ENCODE measurements around the gene STRIP1.
A peak's percentile ranks its signal among the peaks of the same experiment; 100 is the strongest.
"Not testable (repeated sequence)": the region's sequence is repeated elsewhere in the genome, so short reads cannot be mapped to it uniquely, and the experiment has no call there.

Gene STRIP1

DNA sequence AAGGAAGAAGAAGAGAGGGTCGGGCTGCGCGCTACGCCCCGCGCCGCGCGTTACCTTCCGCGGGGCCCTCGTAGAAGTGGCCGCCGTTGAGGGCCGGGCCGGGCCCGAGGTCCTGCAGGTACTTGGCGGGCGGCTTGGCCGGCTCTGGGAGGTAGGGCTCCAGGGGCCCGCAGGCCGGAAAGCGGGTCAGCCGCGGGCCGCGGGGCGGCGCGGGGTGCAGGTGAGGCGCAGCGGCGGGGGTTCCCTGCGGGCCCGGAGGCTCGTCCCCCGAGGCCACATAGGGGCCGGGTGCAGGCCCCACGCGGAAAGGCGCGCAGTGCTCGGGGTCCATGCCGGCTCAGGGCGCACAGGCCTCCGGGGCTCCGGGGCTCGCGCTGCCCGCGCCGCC, 35.9 kb downstream of the STRIP1 start:
- no peak for DNase-seq (ENCODE audit: low read depth)

DNA sequence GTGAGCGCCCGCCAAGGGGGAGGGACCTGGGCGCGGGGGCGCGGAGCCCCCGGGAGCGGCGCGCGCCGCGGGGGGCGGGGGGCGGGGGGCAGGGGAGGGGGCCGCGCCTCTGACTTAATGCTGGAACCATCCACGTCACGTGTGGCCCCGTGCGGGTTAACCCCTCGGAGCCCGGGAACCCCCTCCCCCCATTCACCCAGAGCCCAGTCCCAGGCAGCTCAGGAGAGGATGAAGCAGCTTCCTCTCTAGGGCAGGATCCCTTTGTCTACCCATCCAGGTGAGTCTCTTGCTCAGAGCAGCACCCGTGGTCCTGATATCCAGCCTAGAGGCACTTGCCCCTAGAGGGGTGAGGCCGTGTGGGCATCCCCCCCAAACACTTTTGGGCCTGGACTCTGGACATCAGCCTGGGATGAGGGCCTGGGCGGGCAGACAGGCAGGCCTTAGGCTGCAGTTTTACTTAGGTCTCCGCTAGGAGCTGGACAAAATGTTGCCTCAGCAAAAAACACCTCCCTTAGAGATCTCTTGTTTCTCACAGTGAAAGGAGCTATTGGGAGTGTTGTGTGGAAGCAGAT, 36.3 kb downstream of the STRIP1 start, which contains the start of gene ALX3:
ALX3 (minus strand) TSS at position 2 of the 572 bp plus-strand sequence. CDS start 60 bp downstream, outside the sequence.
- DNase-seq (ENCODE audit: low read depth): no peak

DNA sequence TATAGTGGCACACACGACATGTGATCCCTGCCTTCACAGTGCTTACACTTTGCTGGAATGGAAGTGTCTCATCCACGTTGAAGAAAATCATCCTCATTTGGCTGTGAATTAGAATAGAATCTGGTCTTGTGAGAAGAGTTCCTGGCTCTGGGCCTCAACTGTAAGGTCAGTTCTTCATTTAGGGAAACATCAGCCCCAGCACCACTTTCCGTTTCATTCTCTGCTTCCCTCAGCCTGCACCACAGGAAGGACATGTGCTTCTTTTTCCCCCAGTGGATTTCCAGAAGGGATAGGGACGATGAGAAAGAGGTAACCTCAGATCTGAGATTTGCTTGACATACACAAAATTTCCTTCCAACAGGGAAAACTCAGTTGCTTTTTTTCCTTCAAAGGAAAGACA, 39.7 kb downstream of the STRIP1 start:
- DNase-seq (ENCODE audit: low read depth): no peak

DNA sequence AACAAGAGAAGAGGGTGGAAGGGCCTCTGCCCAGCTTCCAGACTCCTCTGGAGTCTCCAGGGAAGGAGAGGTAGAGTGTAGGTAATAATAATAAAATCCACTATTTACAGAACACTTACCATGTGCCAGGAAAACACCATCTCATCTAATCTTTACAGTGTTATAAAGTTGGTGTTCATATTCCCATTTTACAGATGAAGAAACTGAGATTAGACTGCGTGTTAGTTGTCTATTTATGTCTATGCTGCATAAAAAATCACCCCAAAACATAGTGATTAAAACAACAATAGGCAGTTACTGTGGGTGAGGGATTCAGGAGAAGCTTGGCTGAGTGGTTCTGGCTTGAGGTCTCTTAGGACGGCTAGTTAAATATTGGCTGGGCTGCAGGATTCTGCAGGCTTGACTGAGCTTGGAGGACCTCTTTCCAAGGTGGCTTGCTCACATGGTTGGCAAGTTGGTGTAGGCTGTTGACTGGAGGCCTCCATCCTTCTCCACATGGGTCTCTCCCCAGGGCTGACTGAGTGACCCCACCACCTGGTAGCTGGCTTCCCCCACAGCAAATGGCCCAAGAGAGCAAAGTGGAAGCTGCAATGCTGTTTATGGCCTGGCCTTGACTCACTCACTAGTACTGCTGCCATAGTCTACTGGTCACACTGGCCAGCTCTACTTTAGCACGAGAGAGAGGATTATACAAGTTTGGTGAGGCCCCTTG, 42.5 kb downstream of the STRIP1 start:
- DNase-seq (ENCODE audit: low read depth): no peak

DNA sequence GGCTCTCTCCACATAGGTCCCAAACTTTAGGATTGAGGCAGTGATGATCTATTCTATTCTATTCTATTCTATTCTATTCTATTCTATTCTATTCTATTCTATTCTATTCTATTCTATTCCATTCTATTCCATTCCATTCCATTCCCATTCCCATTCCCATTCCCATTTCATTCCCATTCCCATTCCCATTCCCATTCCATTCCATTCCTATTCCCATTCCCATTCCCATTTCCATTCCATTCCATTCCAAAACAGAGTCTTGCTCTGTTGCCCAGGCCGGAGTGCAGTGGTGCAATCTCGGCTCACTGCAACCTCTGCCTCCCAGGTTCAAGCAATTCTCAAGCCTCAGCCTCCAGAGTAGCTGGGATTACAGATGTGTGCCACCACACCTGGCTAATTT, 45.6 kb downstream of the STRIP1 start:
- not testable (repeated sequence) for DNase-seq (ENCODE audit: low read depth)

DNA sequence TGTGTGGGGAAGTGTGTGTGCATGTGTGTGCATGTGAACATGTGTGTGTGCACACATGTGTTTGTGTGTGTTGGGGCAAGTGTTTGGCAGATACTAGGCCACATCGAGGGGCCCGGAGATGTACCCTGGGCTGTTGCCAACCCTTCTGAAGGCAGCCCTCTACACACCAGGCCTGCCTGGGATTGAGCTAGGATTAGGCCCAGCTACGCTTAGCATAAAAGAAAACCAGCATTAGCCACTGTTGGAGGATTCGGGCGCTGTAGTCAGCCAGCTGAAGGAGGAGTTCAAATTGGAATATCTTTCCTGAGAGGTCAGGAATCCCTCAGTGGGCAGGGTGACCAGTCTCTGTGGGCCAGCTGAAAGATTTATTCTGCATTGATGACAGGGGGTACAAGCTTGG, 46.6 kb downstream of the STRIP1 start:
- DNase-seq (ENCODE audit: low read depth): no peak

DNA sequence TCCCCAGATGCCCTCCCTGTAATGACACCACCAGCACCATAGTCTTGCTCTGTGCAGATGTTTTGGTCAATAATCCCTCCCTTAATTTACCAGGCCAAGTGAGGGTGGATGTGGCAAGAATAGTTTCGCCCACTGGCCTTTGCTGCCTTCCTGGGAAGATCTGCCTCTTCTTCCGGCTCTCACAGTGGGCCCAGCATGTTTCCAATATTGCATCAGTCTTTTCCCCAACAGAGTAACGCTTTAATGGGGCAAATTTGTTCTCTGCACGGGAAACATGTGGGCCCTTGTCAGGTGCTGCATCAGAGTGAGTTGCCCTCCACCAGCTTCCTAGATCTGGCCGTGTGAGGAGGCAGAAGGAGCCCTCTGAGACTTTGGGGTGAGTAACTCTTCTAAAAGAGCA, 48.1 kb downstream of the STRIP1 start:
- DNase-seq (ENCODE audit: low read depth): no peak

DNA sequence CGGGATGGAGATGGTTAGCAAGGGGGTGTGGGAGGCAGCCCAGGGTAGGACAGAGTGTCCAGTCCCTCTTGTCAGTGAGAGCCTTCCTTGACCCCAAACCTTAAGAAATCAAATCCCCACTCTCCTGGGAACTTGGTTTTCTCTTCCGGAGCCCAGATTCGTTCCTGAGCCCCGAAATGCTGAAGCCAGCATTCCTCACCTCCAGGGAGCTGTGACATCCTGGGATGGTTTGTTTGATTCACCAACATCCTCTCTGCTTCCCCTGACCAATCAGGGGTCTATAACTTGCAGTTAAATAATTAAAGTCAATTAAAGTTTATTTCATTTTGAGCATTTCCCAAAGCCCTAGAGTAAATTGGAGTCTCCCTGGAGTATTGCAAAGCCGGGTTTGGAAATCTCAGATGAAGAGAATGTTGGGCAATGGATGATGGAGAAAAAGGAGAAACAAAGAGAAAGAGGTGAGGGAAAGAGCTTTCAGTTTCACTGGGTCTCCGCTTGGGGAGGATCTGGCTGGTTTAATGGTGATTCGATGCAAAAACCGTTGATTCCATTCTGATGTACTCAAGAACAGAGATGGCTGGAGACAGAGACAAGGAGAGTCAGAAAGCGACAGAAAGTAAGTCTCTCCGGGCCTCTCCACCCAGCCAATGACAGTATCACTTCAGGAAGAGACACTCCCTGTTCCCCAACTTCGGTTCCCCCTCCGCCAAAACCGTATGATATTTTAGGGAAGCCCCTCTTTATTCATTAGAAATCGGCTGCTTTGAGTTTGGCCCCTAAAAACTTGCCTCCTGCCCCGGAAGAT, 48.8 kb downstream of the STRIP1 start:
- DNase-seq (ENCODE audit: low read depth): no peak

DNA sequence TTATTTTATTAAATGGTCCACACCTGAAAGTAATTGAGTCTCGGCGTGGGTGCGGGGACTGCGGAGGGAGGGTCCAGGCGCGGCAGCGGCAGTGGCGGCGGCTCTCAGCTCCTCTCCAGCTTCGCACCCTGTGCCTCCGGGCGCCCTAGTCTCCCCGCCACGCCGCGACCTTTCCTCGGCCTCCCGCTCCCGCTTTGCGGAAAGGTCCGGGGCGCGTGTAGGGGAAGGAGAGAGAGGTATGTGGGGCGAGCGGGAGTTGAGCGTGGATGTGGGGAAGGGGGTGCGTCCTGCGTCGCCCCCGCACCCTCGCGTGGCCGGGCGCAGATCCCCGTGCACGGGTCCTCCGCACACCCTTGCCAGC, 49.4 kb downstream of the STRIP1 start:
- no peak for DNase-seq (ENCODE audit: low read depth)

DNA sequence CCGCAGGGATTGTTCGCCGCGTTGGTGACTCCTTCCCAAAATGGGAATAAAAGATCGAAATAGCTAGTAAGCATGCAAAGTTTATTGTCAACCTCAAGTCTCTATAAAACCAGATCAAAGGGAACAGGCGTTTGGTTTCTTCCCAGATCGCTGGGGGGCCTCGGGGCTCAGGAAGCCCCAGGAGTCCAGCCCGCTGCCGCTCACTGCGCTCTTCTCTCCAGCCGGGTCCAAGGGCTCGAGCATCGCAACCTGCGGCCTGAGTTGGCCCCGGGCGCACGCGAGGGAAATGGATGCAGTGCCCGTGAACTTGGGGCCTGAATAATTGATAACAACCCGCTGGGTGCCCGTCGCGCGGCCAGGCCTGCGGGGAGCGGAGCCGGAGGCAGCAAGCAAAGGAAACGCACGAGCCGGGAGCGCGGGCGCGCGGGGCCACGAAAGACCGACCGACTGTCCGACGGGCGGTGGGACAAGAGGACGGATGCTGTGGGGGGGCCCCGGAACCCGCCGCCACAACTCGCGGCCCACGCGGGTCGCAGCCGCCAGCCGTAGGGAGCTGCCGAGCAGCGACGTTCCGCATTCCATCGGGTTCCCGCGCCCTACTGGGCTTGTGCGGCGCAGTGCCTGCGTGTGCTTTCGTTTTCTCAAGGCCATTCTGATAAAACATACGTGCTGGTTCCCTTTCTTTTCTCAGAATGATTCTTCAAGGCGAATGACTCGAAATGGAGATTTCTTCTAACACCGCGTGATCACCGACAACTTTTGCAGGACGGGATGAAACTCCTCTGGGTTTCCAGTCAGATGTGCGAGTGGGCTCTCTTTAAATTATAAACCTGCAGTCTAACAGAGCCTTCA, 50.0 kb downstream of the STRIP1 start:
- no peak for DNase-seq (ENCODE audit: low read depth)

DNA sequence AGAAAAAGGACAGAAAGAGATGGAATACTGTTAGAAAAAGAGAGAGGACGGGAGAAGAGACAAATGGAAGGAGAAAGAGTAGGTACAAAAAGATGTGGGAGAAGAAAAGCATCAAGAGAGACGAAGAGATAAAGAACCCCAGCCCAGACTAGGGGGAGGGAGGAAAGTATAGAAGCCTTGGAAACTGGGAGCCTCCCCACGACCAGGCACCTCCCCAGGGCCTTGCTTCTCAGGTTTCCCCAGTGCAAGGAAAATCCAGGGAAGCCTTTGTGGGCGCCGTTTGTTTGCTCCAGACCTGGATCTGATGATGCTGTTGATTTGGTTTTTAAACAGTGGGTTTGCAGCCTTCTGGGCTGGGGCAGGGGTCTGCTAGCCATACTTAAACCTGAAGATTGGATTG, 51.2 kb downstream of the STRIP1 start:
- no peak for DNase-seq (ENCODE audit: low read depth)

DNA sequence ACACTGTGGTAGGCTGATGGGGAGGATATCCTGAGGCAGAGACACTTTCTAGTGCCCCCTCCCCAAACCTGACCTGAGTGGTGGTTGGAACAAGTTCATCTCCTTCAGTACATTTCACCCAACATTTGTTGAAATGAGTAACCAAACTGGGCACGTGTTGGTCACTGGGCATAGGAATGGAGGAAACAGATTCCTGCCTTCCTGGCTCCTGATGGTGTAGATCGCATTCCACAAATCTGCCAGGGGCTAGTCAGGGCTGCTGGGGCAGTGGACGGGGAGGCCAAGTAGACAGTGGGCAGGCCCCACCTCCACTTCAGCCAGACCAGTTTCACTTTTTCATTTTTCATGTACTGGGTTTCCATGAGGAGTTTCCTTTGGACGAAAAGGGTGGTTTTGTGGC, 52.5 kb downstream of the STRIP1 start:
- no peak for DNase-seq (ENCODE audit: low read depth)

DNA sequence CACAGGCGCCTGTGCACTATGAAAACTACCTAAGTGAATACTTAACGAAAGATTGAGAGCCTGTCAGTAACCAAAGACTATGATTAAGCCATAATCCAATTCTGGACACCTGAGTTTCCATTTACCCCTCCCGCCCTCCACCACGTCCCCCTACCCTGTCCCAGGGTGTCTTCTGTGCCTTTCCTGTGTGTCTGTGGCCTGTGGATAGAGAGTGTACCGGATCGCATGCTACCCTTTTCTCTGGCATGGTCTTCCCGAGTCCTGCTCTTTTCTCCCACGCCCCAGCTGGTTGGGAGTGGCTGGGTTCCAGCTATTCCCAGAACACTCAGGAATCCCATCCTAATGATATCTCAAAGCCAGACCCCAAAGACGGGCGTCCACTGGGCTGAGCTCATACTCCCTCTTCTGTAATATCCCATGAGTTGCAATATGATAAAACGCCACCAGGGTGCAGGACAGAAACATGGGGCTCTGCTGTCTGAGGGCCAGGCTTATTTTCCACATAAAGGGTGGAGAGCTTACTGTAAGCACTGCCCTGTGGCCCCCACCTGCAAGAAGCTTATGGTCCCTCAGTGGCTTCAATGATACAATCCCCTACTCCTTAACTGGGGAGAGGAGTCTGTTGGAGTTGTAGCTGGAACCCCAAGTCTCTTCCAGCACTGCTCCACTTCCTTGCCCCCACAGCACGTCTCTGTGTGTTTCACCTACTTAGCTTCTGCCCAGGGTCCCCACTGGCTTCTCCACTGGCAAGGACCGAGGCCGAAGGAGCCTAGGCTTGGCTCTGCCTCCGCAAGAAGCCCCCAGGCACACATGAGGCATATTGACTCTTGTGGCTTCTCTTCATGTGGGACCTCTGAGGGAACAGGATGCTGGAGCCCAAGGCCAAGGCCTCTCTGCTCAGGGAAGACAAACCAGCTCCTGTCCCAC, 53.7 kb downstream of the STRIP1 start:
- DNase-seq (ENCODE audit: low read depth): peak; percentile 32

DNA sequence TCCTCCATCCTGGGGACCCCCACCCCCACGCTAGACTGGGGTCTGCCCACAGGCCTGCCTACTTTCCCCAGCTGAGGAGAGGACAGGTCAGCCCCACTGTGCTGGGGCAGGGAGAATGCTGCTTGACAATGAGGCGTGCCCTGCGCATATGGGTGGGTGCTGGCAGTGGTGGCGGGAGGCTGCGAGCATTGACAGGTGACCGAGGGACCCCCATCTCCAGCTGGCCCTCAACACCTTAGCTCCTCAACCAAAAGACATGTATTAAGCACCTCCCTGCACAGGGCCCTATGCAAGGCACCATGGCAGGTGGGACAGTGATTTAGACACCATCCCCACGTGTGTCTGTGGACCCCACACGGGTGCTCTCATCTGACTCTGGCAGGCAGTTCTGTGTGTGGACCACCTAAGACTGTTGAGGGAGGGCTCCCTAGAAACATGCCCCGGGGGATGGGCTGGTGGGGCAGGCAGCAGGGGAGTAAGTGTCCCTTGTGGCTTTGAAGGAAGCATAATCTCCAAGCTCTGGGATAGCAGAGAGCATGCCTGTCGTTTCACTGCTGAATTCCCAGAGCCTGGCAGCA, 54.4 kb downstream of the STRIP1 start:
- DNase-seq (ENCODE audit: low read depth): no peak

DNA sequence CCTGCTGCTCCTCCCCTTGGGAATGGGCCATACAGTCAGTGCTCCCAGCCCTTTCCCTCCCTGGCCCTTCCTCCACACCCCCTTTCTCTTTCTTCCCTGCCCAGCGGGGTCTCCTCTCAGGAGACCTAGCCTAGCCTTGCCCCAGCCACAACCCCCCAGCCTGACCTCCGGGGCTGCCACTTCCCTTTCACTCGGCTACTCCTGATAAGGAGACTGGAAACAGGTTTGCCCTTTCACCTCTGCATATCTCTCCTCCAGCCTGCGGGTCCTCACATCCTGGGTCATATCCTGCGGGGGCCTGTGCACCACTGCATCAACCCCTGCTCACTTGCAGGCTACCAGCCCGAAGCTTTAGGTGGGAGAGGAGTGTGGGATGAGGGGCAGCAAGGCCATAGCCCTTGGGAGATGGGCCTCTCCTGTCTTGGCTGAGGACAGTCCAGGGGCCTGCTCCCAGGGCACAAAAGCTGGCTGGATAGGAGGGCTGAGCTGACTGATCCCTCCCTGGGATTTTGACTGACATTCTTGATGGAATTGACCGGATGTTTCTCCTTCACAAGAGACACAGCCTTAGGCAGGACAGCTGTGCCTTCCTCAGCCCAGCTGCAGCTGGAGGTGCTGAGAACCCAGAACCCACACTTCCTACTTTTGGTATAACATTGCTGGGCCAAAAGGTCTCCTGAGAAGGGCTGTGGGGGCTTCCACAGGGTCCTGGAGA, 55.3 kb downstream of the STRIP1 start:
- DNase-seq (ENCODE audit: low read depth): no peak

DNA sequence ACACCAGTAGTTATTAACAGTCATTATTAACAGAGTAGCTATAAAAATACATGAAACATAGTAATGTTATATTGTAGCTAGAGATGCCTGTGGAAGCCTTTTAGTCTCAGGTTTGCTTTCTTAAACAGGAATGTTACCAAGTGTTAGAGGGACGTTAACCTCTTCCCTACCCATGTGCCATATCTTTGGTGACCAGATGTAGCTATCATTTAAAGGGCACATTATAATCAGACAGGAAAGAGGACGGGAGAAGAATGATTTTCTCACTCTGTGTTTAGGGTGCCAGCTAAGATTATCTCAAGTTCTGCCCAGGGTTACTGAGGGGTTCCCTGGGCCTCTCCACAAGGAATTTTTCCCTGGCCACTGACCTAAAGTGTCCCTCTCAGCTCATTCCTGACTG, 57.0 kb downstream of the STRIP1 start:
- no peak for DNase-seq (ENCODE audit: low read depth)

DNA sequence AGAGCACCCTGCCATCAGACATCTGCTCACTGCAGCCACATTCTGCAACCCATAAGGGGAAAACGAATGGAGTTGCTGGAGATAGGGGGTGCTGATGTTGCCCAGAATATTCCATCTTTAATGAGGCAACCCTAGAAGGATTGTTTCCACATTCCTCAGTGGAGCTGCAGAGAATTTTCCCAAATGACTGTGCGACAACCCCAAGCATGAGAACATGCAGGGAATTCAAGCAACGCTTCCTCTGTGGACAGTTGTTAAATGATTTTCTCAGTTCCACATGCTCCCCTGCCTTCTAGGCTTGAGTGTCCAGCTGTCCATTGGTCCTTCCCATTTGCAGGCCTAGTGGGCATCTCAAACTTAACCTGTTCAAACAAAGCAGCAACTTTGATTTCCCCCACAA, 57.4 kb downstream of the STRIP1 start:
- DNase-seq (ENCODE audit: low read depth): no peak

DNA sequence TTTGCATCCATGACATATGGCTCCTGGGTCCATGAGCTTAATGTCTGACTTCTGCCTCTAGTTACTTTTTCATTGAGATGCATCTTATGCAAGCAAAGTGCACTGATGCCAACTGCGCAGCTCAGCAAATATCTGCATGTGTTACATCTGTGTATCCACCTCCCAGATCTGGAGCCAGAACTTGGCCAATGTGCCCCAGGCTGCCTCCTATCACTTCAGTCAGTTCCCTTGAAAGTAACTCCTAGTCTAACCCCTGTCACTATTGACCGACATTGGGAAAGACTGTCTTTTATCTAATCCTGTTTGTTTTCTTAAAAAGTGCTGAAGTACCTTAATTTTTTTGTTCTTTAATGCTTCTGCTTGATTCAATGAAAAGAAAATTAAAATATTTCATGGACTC, 58.6 kb downstream of the STRIP1 start:
- no peak for DNase-seq (ENCODE audit: low read depth)

DNA sequence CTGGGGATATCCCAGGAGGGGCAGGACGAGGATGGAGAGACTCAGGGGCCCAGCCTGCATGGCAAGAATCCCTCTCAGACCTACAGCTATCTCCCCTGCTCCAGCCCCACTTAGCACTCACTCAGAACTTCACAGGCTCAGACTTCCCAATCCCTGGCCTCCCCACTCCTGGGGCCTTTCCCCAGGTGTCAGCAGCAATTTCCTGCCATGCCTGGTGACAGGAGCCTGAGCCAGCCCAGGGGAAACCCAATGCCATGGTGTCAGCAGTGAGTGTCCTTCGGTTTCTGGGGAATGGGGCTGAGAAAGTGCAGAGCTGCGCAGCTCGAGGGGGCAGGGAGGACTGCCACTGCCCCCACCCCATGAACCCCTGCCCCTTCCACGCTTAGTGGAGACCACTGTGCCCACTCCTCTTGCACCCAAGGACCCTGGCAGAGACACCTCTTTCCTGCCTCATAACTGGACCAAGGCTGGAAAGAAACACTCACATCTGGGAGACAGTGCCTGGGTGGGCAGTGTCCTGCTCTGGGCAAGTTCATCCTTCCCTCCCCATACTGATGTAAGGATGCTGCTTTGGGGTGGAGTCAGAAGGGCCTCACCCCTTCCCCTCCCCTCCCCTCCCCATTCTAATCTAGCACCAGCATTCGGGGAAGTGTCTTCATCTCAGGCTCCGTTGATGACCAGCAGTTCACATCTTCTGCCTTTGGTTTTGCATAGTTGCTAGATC, 60.7 kb downstream of the STRIP1 start:
- DNase-seq (ENCODE audit: low read depth): no peak
